PC-3 (cell line): ENCODE data around the gene ITSN1.

ENCODE experiments used
- EZH2 ChIP-seq: fragments of 300-600 bp; sonication (generic); IDR thresholded peaks from one replicate; pipeline ENCODE4 v1.6.1; 2017; ENCODE audit warnings: antibody characterized with exemption, mild to moderate bottlenecking, low read length; ENCODE audit not compliant: unreplicated experiment
- TF ChIP-seq, protein P1 (sequence below): fragments of 300-600 bp; sonication (generic); conservative IDR thresholded peaks from 2 replicates; pipeline ENCODE4 v1.5.1; 2017; ENCODE audit warnings: antibody characterized with exemption, low read depth, mild to moderate bottlenecking, low read length

DNA sequence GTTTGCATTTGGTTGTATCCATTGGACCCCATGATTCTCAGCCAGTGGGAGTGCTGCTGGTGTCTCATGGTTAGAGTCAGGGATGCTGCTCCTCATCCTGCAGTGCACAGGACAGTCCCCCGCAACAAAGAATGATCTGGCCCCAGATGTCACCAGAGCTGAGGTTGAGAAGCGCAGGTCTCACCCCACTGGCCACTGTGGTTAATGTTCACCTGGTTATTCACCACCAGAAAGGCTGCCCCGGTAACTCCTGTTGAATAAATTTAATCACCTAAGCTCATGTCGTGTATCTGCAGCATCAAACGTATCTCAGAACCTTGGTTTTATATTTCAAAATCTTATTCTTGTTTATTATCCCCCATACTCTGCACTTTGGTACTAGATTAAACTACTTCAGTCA is 197.5 kb downstream of the ITSN1 start:
- TF ChIP-seq, protein P1, sequence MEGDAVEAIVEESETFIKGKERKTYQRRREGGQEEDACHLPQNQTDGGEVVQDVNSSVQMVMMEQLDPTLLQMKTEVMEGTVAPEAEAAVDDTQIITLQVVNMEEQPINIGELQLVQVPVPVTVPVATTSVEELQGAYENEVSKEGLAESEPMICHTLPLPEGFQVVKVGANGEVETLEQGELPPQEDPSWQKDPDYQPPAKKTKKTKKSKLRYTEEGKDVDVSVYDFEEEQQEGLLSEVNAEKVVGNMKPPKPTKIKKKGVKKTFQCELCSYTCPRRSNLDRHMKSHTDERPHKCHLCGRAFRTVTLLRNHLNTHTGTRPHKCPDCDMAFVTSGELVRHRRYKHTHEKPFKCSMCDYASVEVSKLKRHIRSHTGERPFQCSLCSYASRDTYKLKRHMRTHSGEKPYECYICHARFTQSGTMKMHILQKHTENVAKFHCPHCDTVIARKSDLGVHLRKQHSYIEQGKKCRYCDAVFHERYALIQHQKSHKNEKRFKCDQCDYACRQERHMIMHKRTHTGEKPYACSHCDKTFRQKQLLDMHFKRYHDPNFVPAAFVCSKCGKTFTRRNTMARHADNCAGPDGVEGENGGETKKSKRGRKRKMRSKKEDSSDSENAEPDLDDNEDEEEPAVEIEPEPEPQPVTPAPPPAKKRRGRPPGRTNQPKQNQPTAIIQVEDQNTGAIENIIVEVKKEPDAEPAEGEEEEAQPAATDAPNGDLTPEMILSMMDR = no peak
- TF ChIP-seq EZH2 = no peak
